ENCODE measurements around the gene HNRNPH1.

The HNRNPH1 gene

GRCh38 chr5:179610109-179610902 lies 13.2 kb downstream of the HNRNPH1 start:
- peaks cover 35% of the 10 kb centered on the region for H3K4me1 ChIP-seq
- peaks cover 100% of the 10 kb centered on the region for H4K20me1 ChIP-seq
- H3K9me3 ChIP-seq, result no peaks in the 10 kb centered on the region
- TF ChIP-seq Cebpa-rat (IDR thresholded peaks at IDR 0.05), result no peak
- no peak overlapping the region for H3K4me3 ChIP-seq
- no peak overlapping the region for H3K9ac ChIP-seq
- no peak overlapping the region for H3K4me2 ChIP-seq
- H3K27ac ChIP-seq, result no peak overlapping the region
- peaks cover 99% of the 10 kb centered on the region for H3K36me3 ChIP-seq
- H3K27me3 ChIP-seq, result no peaks in the 10 kb centered on the region

GRCh38 chr5:179609834-179610108 lies 13.7 kb downstream of the HNRNPH1 start:
- H3K9me3 ChIP-seq, result no peaks in the 10 kb centered on the region
- H3K27ac ChIP-seq, result no peak overlapping the region
- H3K4me2 ChIP-seq, result no peak overlapping the region
- peaks cover 99% of the 10 kb centered on the region for H3K36me3 ChIP-seq
- H3K27me3 ChIP-seq, result no peaks in the 10 kb centered on the region
- no peak overlapping the region for H3K9ac ChIP-seq
- peaks cover 100% of the 10 kb centered on the region for H4K20me1 ChIP-seq
- H3K4me3 ChIP-seq, result no peak overlapping the region
- H3K4me1 ChIP-seq, result peaks cover 40% of the 10 kb centered on the region
- TF ChIP-seq Cebpa-rat (IDR thresholded peaks at IDR 0.05), result no peak

- H3K27ac ChIP-seq, result peak overlapping the region; percentile 35
- H3K9me3 ChIP-seq, result no peaks in the 10 kb centered on the region
- peaks cover 98% of the 10 kb centered on the region for H3K36me3 ChIP-seq
- no peak overlapping the region for H3K9ac ChIP-seq
- no peaks in the 10 kb centered on the region for H3K27me3 ChIP-seq
- H4K20me1 ChIP-seq, result peaks cover 84% of the 10 kb centered on the region
- peaks cover 40% of the 10 kb centered on the region for H3K4me1 ChIP-seq
- TF ChIP-seq Cebpa-rat (IDR thresholded peaks at IDR 0.05), result no peak
- no peak overlapping the region for H3K4me3 ChIP-seq
- H3K4me2 ChIP-seq, result peak overlapping the region; percentile 28; the same call in 1 of the 2 replicates
Measured at GRCh38 chr5:179608131-179608581, 15.3 kb downstream of the HNRNPH1 start.

GRCh38 chr5:179607160-179607931 lies 16.1 kb downstream of the HNRNPH1 start:
- Histone ChIP-seq H3K9ac (no peak overlapping the region; the same call in 1 of the 2 replicates), H3K4me1 (peaks cover 40% of the 10 kb centered on the region), H3K27ac (peak overlapping the region; percentile 35), H4K20me1 (peaks cover 76% of the 10 kb centered on the region), H3K27me3 (no peaks in the 10 kb centered on the region), H3K9me3 (no peaks in the 10 kb centered on the region), H3K4me3 (no peak overlapping the region), H3K36me3 (peaks cover 97% of the 10 kb centered on the region), H3K4me2 (peak overlapping the region; percentile 72; the same call in 1 of the 2 replicates)
- TF ChIP-seq Cebpa-rat (IDR thresholded peaks at IDR 0.05), result no peak

- H3K4me2 ChIP-seq, result peak overlapping the region; percentile 72
- H3K27ac ChIP-seq, result no peak overlapping the region
- no peak overlapping the region for H3K9ac ChIP-seq
- no peaks in the 10 kb centered on the region for H3K9me3 ChIP-seq
- H3K4me1 ChIP-seq, result peaks cover 40% of the 10 kb centered on the region
- H3K36me3 ChIP-seq, result peaks cover 98% of the 10 kb centered on the region
- peaks cover 71% of the 10 kb centered on the region for H4K20me1 ChIP-seq
- no peaks in the 10 kb centered on the region for H3K27me3 ChIP-seq
- no peak overlapping the region for H3K4me3 ChIP-seq
- no peak for TF ChIP-seq Cebpa-rat (IDR thresholded peaks at IDR 0.05)
Measured at GRCh38 chr5:179606910-179607159, 16.6 kb downstream of the HNRNPH1 start.

GRCh38 chr5:179606071-179606909 lies 17.2 kb downstream of the HNRNPH1 start:
- Histone ChIP-seq H3K9ac (peak overlapping the region; percentile 37; the same call in 1 of the 2 replicates), H3K27ac (peak overlapping the region; percentile 24; the same call in 1 of the 2 replicates), H3K27me3 (no peaks in the 10 kb centered on the region), H3K36me3 (peaks cover 97% of the 10 kb centered on the region), H3K4me3 (no peak overlapping the region), H3K9me3 (no peaks in the 10 kb centered on the region), H3K4me1 (peaks cover 40% of the 10 kb centered on the region), H3K4me2 (peak overlapping the region; percentile 72), H4K20me1 (peaks cover 65% of the 10 kb centered on the region)
- no peak for TF ChIP-seq Cebpa-rat (IDR thresholded peaks at IDR 0.05)

- Histone ChIP-seq H3K4me2 (peak overlapping the region; percentile 72), H3K4me1 (peaks cover 40% of the 10 kb centered on the region), H4K20me1 (peaks cover 55% of the 10 kb centered on the region), H3K36me3 (peaks cover 94% of the 10 kb centered on the region), H3K27me3 (no peaks in the 10 kb centered on the region), H3K9ac (peak overlapping the region; percentile 37; the same call in 1 of the 2 replicates), H3K27ac (peak overlapping the region; percentile 24; the same call in 1 of the 2 replicates), H3K9me3 (no peaks in the 10 kb centered on the region), H3K4me3 (no peak overlapping the region)
- TF ChIP-seq Cebpa-rat (IDR thresholded peaks at IDR 0.05), result no peak
Measured at GRCh38 chr5:179605026-179605833, 18.2 kb downstream of the HNRNPH1 start.

- Histone ChIP-seq H3K4me3 (no peak overlapping the region), H3K27me3 (no peaks in the 10 kb centered on the region), H4K20me1 (peaks cover 35% of the 10 kb centered on the region), H3K9ac (no peak overlapping the region), H3K4me2 (no peak overlapping the region), H3K4me1 (peaks cover 35% of the 10 kb centered on the region), H3K27ac (no peak overlapping the region), H3K36me3 (peaks cover 94% of the 10 kb centered on the region), H3K9me3 (no peaks in the 10 kb centered on the region)
- TF ChIP-seq Cebpa-rat (IDR thresholded peaks at IDR 0.05), result no peak
Measured at GRCh38 chr5:179603308-179603707, 20.2 kb downstream of the HNRNPH1 start.
